Tibial nerve (tissue), 3 donors: ENCODE data around the gene TNN.

Source experiments
- CTCF ChIP-seq, 5 experiments: fragments of 200-600 bp in 3 of 5; fragments of 450-650 bp in 2 of 5; sonication (generic) in 3 of 5; IDR thresholded peaks; one replicate each; pipeline ENCODE4 v1.5.1; 2016 to 2019; ENCODE audit warnings: antibody characterized with exemption in 5 of 5, mild to moderate bottlenecking in 3 of 5, moderate library complexity in 2 of 5
- POLR2A ChIP-seq, 2 donors: fragments of 450-650 bp; IDR thresholded peaks; one replicate each; pipeline ENCODE4 v1.6.1; 2017; ENCODE audit warnings: antibody characterized with exemption in 2 of 2, mild to moderate bottlenecking in 2 of 2, moderate library complexity in 2 of 2

- no peak for TF ChIP-seq CTCF (IDR thresholded peaks at IDR 0.05)
- TF ChIP-seq POLR2A (IDR thresholded peaks at IDR 0.05), result no peak
Observed at GRCh38 chr1:175073633-175074032, 6.0 kb downstream of the TNN start.
